Measurements from ENCODE around the gene LINC01488.

LINC01488 gene

DNA sequence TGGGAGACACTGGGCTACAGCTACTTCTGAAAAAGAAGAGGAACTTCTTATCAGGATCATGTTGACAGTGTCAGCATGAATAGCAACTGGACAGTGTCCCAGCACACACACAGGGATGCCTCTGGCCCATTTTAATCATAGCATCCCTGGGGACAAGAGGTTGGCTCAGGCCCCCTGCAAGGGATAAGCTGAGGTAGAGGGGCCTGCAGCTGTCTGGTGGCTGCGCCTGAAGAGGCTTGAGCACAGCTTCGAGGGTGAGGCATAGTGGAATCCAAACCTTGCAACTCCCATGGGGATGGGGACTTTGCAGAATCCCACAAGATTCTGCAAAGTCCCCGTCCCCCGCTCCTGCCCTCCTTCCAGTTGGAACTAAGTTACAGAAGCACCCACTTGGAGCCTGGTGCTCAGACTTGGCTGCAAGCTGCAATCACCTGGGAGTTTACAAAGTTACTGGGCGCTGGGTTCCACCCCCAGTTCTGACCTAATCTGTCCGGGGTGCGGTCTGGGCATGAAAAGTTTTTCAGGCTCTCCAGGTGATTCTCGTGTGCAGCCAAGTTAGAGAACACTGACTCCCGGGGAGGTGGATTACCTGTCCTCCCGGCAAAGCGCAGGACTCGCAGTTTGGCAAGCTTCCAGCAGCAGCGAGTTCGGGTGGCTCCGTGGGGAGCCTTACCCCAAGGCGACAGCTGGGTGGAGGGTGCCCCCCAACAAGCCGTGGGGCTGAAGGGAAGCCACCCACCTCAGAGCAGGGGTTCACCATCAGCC lies 16.0 kb upstream of the LINC01488 start:
- no peak for DNase-seq

- no peak for DNase-seq
These were observed 15.4 kb upstream of the LINC01488 start for GRCh38 chr11:69466039-69466438.

- DNase-seq, result no peak
These were observed 14.3 kb upstream of the LINC01488 start for GRCh38 chr11:69467196-69467595.

GRCh38 chr11:69467646-69468045 lies 13.8 kb upstream of the LINC01488 start:
- no peak for DNase-seq

- no peak for DNase-seq
These were observed 13.2 kb upstream of the LINC01488 start for GRCh38 chr11:69468221-69468620.

- no peak for DNase-seq
These were observed 12.3 kb upstream of the LINC01488 start for GRCh38 chr11:69468911-69469885.

DNA sequence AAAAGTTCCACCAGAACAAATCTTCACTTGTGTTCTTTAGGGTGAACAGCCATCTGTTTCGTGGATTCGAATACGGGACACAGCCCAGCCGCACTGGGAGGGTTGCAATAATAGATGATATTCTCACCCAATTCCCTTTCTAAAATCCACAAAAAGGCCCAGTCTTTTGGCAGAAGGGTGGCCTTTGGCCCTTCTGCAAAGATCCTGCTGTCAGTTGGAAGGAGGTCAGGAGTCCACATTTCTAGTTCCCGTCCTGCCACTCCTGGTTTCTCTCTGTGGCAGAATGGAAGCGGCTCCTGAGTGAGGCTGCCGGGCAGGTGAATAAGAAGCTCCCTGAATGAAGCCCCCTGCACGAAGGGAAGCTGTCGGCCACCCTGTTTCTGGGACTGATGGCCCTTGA lies 11.2 kb upstream of the LINC01488 start:
- DNase-seq, result no peak

- no peak for DNase-seq
These were observed 10.4 kb upstream of the LINC01488 start for GRCh38 chr11:69470793-69471728.

DNA sequence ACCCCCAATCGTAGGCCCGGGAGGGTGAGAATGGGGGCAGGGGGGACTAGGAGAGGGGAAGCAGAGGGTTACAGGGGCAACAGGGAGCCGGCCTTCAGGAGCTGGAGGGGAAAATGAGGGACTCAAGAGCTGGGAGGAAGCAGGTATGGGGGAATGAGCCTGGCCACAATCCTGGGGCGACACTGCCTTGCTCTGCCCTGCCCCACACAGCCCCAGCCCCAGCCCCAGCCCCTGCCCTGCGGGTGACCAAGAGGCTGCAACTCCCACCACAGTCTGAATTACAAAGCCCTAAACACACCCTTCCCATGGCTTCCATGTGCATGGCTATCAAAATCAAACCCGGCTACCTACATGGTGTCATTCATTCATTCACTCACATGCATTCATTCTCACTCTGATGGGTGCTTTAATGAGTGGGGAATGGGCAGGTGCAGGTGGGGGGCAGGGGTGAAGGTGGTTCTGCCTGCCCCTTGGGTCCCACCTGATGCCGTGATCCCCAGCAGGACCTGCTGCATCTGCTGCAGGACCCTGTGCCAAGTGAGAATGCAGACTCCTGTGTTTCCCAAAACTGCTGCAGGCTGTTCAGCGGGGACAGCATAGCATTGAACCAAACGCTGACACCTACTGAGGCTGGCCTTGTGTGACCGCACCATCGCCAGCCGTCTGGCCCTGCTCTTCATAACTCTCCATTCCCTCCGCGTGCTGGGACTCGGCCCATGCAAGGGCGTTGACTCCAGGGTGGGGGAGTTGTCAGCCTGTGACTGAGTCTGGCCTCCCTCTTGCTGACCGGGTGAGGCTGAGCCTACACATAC lies 9.5 kb upstream of the LINC01488 start:
- DNase-seq, result no peak

GRCh38 chr11:69472541-69473275 lies 8.8 kb upstream of the LINC01488 start:
- no peak for DNase-seq

- DNase-seq, result no peak
These were observed 8.1 kb upstream of the LINC01488 start for GRCh38 chr11:69473276-69473845.

DNA sequence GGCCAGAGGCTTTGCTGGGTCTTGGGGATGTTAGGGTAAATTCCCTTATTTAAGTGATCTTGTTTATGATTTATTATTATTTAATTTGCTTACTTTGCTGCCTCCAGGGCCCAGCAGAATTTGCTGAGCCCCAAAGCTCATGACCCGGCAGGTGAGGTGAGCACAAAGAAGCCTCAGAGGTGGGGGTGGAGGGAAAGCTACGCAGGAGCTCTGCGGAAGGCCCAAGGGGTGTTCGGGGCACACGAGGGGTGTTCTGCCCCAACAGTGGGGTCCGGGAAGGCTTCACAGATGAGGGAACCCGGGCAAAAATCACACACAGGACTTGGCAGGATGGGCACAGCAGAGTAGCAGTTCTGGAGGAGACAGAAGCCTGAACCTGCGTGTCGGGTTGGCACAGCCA lies 6.7 kb upstream of the LINC01488 start:
- DNase-seq, result no peak

- no peak for DNase-seq
These were observed 6.2 kb upstream of the LINC01488 start for GRCh38 chr11:69475141-69475865.

DNA sequence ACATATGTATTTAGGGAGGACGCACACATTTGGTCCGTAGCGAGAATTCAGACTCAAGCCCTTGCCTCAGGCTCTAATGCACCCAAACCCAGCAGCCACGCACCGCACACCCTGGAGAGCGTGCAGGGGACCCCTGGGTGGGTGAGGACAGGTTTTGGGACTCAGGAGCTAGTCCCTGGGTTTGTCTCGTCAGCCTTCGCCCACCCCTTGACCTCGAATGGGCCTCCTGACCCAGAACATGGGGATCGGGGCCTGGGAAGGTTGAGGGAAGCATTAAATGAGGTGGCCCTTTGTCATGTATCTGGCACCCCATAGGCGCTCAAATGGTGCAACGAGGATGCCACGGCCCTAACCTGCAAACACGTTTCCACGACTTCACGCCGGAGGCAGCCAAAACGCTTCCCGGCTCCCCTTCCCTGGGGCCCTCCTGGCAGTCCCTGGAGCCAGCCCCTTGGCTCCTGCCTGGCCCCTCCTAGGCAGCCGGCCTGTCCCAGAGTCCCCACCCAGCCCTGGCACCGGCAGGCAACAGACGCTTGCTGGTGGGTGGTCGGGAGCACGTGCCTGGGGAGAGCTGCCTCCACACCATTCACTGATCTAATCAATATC lies 5.5 kb upstream of the LINC01488 start:
- no peak for DNase-seq

DNA sequence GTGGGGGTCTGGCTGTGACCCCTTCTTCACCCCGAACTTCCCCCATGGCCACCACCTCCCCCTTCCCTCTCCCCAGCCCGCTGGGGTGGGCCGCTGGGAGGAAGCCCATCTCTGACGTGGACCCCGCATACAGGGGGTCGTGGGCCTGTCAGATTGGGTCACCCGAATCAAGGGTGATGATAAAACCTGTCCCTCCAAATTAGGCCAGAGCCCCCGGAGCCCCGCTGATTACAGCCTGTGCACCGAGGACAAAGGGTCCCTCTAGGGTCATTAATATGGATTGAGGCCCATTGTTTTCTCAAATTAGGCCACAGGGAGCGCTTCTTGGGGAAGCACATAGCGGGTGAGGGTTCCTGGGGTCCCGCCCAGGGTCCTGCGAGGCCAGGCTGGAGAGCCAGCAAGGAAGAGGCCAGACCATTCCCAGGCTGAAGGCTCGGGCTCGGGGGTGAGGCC lies 4.9 kb upstream of the LINC01488 start:
- no peak for DNase-seq

GRCh38 chr11:69477086-69477485 lies 4.4 kb upstream of the LINC01488 start:
- DNase-seq, result no peak

DNA sequence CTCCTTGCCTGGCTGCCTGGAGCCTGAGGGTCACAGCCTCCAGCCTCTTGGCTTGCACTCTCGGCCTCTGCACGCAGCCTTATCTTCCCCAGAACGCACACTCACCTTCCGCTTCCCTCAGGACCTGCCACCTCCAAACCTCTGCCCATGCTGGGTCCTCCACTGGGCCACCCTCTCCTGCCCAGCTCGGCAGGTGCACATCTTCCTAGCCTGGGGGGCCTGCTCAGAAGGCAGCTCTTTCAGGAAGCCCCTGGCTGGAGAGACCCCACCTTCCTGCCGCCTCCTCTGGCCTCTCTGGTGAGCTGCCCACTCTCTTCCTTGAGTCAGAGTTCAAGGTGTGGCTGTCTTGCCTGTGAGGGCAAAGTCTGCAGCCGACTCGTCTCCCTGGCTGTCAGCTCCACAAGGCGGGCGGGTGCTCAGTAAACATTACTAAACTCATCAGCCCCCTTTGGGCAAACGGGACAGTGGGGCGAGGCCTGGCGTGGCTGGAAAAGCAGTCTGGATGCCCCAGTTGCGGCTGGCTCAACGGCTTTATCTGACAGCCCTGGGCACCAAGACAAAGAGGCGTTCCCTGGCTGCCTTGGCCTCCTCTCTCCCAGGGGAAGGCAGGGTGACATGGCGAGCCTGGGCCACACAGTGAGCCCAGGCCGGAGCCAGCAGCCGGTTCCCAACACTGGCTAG lies 1.7 kb upstream of the LINC01488 start:
- DNase-seq, result no peak

GRCh38 chr11:69480547-69481392 lies 693 bp upstream of the LINC01488 start:
- no peak for DNase-seq

All from NCI-H524 treated with DMSO at 0.1 percent for 48 hours (cell line).